Stomach (tissue), 9 donors: ENCODE measurements around the gene CBX3. TPM values are rescaled to one million over a fixed set of nuclear protein-coding genes. Genes with fewer than 3 reads are reported as not detected.
"Not testable (repeated sequence)": the region's sequence is repeated elsewhere in the genome, so short reads cannot be mapped to it uniquely, and the experiment has no call there.

Source experiments
- DNase-seq, 2 donors: peaks; one replicate each; pipeline versions ENCODE4 v3.0.0 to v3.0.0-alpha.2; 2013 to 2019
- H3K27ac ChIP-seq, 5 donors: fragments of 200-600 bp in 4 of 5; sonication (generic) in 4 of 5; one replicate each; pipeline ENCODE4 v1.5.1; 2013 to 2019; ENCODE audit warnings: mild to moderate bottlenecking in 1 of 5, moderate library complexity in 1 of 5
- H3K27me3 ChIP-seq, 3 donors: fragments of 200-600 bp; sonication (generic); one replicate each; pipeline ENCODE4 v1.5.1; 2017 to 2019; ENCODE audit warnings: mixed run types in 1 of 3
- H3K36me3 ChIP-seq, 4 donors: fragments of 200-600 bp; sonication (generic); 1 replicate in 3 of 4; 2 replicates in 1 of 4; pipeline ENCODE4 v1.5.1; 2016 to 2019
- H3K4me1 ChIP-seq, 4 donors: fragments of 200-600 bp; sonication (generic); one replicate each; pipeline ENCODE4 v1.5.1; 2016 to 2019
- H3K4me3 ChIP-seq, 4 donors: fragments of 200-600 bp; sonication (generic) in 3 of 4; one replicate each; pipeline ENCODE4 v1.5.1; 2016 to 2019; ENCODE audit warnings: mild to moderate bottlenecking in 1 of 4
- H3K9me3 ChIP-seq, 4 donors: fragments of 200-600 bp; sonication (generic); one replicate each; pipeline ENCODE4 v1.5.1; 2016 to 2019
- EP300 ChIP-seq: sonication (generic); formaldehyde crosslinking; IDR thresholded peaks from one replicate; pipeline ENCODE4 v1.6.1; 2017; ENCODE audit warnings: antibody characterized with exemption
- POLR2A ChIP-seq, 4 donors: fragments of 450-650 bp; IDR thresholded peaks; one replicate each; pipeline ENCODE4 v1.6.1; 2016; ENCODE audit warnings: antibody characterized with exemption in 4 of 4, control low read depth in 2 of 4, mild to moderate bottlenecking in 1 of 4, moderate library complexity in 1 of 4
- POLR2AphosphoS5 ChIP-seq, 3 donors: sonication (generic); formaldehyde crosslinking; IDR thresholded peaks; one replicate each; pipeline ENCODE4 v1.6.1; 2016; ENCODE audit warnings: antibody characterized with exemption in 3 of 3
- WGBS, 5 donors: extraction: QIAGEN DNeasy Blood & Tissue Kit in 3 of 5; methylation state at CpG; one replicate each; pipeline versions ENCODE4 v1.1.5 to v1.1.7; 2013 to 2018; 5-methylcytosine and 5-hydroxymethylcytosine counted together
- intact Hi-C: fragments of 100-400 bp; cut with DNase I; formaldehyde crosslinking; loops from one replicate; pipeline ENCODE4 v1.15.1; 2023; ENCODE audit warnings: low total_unique reads
- polyA plus RNA-seq, 3 donors: library from polyadenylated mRNA; stranded (reverse); fragments of 200-250 nt; gene quantifications; one replicate each; pipeline ENCODE4 v1.2.3, GENCODE V29; 2013
- total RNA-seq, 5 donors: library from RNA; depleted of rRNA; stranded (reverse); fragments of >200 nt; gene quantifications; one replicate each; pipeline versions ENCODE4 v1.1.0 to v1.2.3, GENCODE V29; 2014 to 2016
- TF ChIP-seq, protein P1 (sequence below), 7 experiments: fragments of 450-650 bp in 4 of 7; fragments of 200-600 bp in 3 of 7; sonication (generic) in 3 of 7; IDR thresholded peaks; one replicate each; pipeline ENCODE4 v1.5.1; 2016 to 2019; ENCODE audit warnings: antibody characterized with exemption in 7 of 7, control low read depth in 2 of 7, mild to moderate bottlenecking in 1 of 7
- donor health status: healthy with polysubstance abuse.
- donor health status: Bipolar disorder and iron deficiency.
- donor health status: healthy.

Gene CBX3
- total and polyA plus RNA-seq, 8 donors = 21.4 to 156 (median 76.2) TPM

DNA sequence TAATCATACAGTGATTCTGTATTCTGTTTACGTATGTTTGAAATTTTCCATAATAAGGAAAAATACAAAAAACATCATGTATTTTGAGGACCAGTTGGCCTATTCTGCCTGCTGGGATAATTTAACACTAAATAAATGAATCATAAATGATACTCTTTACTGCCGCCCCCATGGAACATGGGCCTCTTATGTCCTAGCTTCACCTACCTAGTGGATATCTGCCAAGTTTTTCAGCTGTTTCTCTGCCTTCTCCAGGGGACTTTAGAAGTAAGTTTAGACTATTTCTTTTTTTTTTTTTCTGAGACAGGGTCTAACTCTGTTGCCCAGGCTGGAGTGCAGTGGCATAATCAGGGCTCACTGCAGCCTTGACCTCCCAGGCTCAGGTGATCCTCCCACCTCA is 39.1 kb upstream of the CBX3 start:
- 84 to 87% (median 84%) methylated on average over 2 of the region's 2 CpGs for WGBS, 5 donors
- Histone ChIP-seq H3K9me3 (no peaks in the 10 kb centered on the region), H3K4me1 (peaks cover 7 to 14% (median 12%) of the 10 kb centered on the region in 4 donors), H3K36me3 (no peaks in the 10 kb centered on the region), H3K4me3 (no peak overlapping the region), H3K27me3 (no peaks in the 10 kb centered on the region), H3K27ac (no peak overlapping the region)
- intact Hi-C loops = no loop called here
- no peak for TF ChIP-seq POLR2AphosphoS5 (IDR thresholded peaks at IDR 0.05)
- no peak for TF ChIP-seq POLR2A (IDR thresholded peaks at IDR 0.05)
- TF ChIP-seq, protein P1, sequence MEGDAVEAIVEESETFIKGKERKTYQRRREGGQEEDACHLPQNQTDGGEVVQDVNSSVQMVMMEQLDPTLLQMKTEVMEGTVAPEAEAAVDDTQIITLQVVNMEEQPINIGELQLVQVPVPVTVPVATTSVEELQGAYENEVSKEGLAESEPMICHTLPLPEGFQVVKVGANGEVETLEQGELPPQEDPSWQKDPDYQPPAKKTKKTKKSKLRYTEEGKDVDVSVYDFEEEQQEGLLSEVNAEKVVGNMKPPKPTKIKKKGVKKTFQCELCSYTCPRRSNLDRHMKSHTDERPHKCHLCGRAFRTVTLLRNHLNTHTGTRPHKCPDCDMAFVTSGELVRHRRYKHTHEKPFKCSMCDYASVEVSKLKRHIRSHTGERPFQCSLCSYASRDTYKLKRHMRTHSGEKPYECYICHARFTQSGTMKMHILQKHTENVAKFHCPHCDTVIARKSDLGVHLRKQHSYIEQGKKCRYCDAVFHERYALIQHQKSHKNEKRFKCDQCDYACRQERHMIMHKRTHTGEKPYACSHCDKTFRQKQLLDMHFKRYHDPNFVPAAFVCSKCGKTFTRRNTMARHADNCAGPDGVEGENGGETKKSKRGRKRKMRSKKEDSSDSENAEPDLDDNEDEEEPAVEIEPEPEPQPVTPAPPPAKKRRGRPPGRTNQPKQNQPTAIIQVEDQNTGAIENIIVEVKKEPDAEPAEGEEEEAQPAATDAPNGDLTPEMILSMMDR (IDR thresholded peaks at IDR 0.05) = no peak
- no peak for TF ChIP-seq EP300
- no peak for DNase-seq

DNA sequence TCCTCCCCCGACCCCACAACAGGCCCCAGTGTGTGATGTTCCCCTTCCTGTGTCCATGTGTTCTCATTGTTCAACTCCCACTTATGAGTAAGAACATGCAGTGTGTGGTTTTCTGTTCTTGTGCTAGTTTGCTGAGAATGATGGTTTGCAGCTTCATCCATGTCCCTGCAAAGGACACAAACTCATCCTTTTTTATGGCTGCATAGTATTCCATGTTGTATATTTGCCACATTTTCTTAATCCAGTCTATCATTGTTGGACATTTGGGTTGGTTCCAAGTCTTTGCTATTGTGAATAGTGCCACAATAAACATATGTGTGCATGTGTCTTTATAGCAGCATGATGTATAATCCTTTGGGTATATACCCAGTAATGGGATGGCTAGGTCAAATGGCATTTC is 37.7 kb upstream of the CBX3 start:
- intact Hi-C loops, H3K27me3 ChIP-seq, H3K4me3 ChIP-seq, DNase-seq, H3K27ac ChIP-seq, H3K9me3 ChIP-seq, H3K36me3 ChIP-seq: not testable (repeated sequence)
- 81 to 83% (median 82%) methylated on average over 1 of the region's 1 CpG for WGBS, 5 donors
- peaks cover 8 to 16% (median 13%) of the 10 kb centered on the region in 4 donors for H3K4me1 ChIP-seq

DNA sequence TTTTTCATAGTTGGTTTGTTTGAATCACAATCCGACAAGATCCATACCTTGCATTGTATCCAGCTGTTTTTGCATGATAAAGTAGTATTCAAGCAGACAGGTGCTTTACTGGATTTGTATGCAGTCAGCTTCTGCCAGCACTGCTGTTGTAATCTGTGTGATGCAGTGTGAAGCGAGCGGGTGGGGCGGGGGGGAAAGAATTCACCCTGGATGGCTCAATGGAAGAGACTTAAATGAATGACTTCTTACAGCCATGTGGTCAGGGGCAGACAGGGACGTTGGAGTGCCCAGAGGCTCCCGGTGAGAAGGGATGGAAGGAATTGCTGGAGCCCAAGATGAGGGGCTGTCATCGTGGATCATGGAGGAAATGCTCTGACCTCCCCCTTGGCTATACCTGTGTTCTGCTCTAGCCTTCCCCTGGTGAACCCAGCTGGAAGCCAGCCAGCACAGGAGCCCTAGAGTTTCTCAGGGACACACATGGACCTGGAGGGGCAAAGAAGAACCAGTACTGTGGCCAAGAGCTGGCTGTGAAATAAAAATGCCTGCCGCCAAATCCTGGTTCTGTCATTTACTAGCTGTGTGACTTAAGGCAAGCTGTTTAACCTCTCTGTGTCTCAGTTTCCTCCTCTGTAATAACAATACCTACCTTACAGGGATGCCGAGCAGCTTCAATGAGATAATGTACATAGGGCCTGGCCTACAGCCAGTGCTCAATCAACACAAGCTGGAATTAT is 35.4 kb upstream of the CBX3 start:
- Histone ChIP-seq H3K4me3 (no peak overlapping the region), H3K4me1 (peaks cover 8 to 16% (median 13%) of the 10 kb centered on the region in 4 donors), H3K9me3 (no peaks in the 10 kb centered on the region), H3K36me3 (peaks cover 0 to 5% (median 0%) of the 10 kb centered on the region in 4 donors), H3K27ac (peak overlapping the region in 1 of 5 donors; percentile 73), H3K27me3 (no peaks in the 10 kb centered on the region)
- intact Hi-C loops = no loop called here
- 63 to 75% (median 69%) methylated on average over 9 of the region's 9 CpGs for WGBS, 5 donors
- DNase-seq = no peak
- TF ChIP-seq POLR2A (IDR thresholded peaks at IDR 0.05) = no peak
- no peak for TF ChIP-seq EP300
- TF ChIP-seq, protein P1 (IDR thresholded peaks at IDR 0.05) = no peak

GRCh38 chr7:26166684-26167266 is 34.8 kb upstream of the CBX3 start:
- Histone ChIP-seq H3K27ac (peak overlapping the region in 3 of 5 donors; percentile 2 to 73 (median 35)), H3K27me3 (no peaks in the 10 kb centered on the region), H3K9me3 (no peaks in the 10 kb centered on the region), H3K36me3 (peaks cover 0 to 5% (median 0%) of the 10 kb centered on the region in 4 donors), H3K4me1 (peaks cover 8 to 16% (median 13%) of the 10 kb centered on the region in 4 donors), H3K4me3 (no peak overlapping the region)
- intact Hi-C loops = no loop called here
- DNase-seq = no peak
- no peak for TF ChIP-seq EP300
- no peak for TF ChIP-seq POLR2AphosphoS5 (IDR thresholded peaks at IDR 0.05)
- no peak for TF ChIP-seq POLR2A (IDR thresholded peaks at IDR 0.05)
- TF ChIP-seq, protein P1 (IDR thresholded peaks at IDR 0.05) = no peak
- WGBS, 5 donors = 65 to 74% (median 70%) methylated on average over 5 of the region's 5 CpGs
